Sigmoid colon (tissue), 7 donors: ENCODE measurements around the gene DAAM1. TPM values are rescaled to one million over a fixed set of nuclear protein-coding genes. Genes with fewer than 3 reads are reported as not detected.

Experiments used
- DNase-seq: peaks from one replicate; pipeline ENCODE4 v3.0.0-alpha.2; 2019
- H3K27ac ChIP-seq, 4 donors: fragments of 200-600 bp; sonication (generic); one replicate each; pipeline ENCODE4 v1.5.1; 2016 to 2019; ENCODE audit warnings: mild to moderate bottlenecking in 1 of 4
- H3K27me3 ChIP-seq, 3 donors: fragments of 200-600 bp; sonication (generic); one replicate each; pipeline ENCODE4 v1.5.1; 2019; ENCODE audit warnings: mild to moderate bottlenecking in 1 of 3
- H3K36me3 ChIP-seq, 4 donors: fragments of 200-600 bp; sonication (generic); one replicate each; pipeline ENCODE4 v1.5.1; 2016 to 2019
- H3K4me1 ChIP-seq, 4 donors: fragments of 200-600 bp; sonication (generic); one replicate each; pipeline ENCODE4 v1.5.1; 2017 to 2019
- H3K4me3 ChIP-seq, 4 donors: fragments of 200-600 bp; sonication (generic); one replicate each; pipeline ENCODE4 v1.5.1; 2017 to 2019; ENCODE audit warnings: mild to moderate bottlenecking in 2 of 4, moderate library complexity in 1 of 4
- H3K9me3 ChIP-seq, 4 donors: fragments of 200-600 bp in 3 of 4; sonication (generic) in 3 of 4; one replicate each; pipeline versions ENCODE4 v1.5.1 to v1.6.1; 2013 to 2019
- CTCF ChIP-seq, 4 experiments: fragments of 450-650 bp in 3 of 4; fragments of 200-600 bp in 1 of 4; IDR thresholded peaks; one replicate each; pipeline ENCODE4 v1.5.1; 2016 to 2019; ENCODE audit warnings: antibody characterized with exemption in 4 of 4, mild to moderate bottlenecking in 3 of 4, moderate library complexity in 2 of 4
- EP300 ChIP-seq, 4 donors: sonication (generic); formaldehyde crosslinking; IDR thresholded peaks; one replicate each; pipeline ENCODE4 v1.6.1; 2017; ENCODE audit warnings: antibody characterized with exemption in 4 of 4
- POLR2A ChIP-seq, 2 donors: fragments of 450-650 bp; IDR thresholded peaks; one replicate each; pipeline ENCODE4 v1.6.1; 2016; ENCODE audit warnings: antibody characterized with exemption in 2 of 2, mild to moderate bottlenecking in 2 of 2, moderate library complexity in 2 of 2
- POLR2AphosphoS5 ChIP-seq, 4 donors: sonication (generic); formaldehyde crosslinking; IDR thresholded peaks; one replicate each; pipeline ENCODE4 v1.6.1; 2017; ENCODE audit warnings: antibody characterized with exemption in 4 of 4
- WGBS, 2 donors: extraction: QIAGEN DNeasy Blood & Tissue Kit; methylation state at CpG; one replicate each; pipeline ENCODE4 v1.1.7; 2013; 5-methylcytosine and 5-hydroxymethylcytosine counted together
- intact Hi-C: fragments of 100-400 bp; cut with DNase I; formaldehyde crosslinking; loops from one replicate; pipeline ENCODE4 v1.15.1; 2023
- polyA plus RNA-seq, 3 donors: library from polyadenylated mRNA; stranded (reverse); fragments of 200-250 nt; gene quantifications; one replicate each; pipeline ENCODE4 v1.2.3, GENCODE V29; 2013
- total RNA-seq, 4 donors: library from RNA; depleted of rRNA; stranded (reverse); fragments of >200 nt; gene quantifications; one replicate each; pipeline ENCODE4 v1.1.0, GENCODE V29; 2016
- donor health status: healthy with polysubstance abuse.
- donor health status: Bipolar disorder and iron deficiency.
- donor health status: healthy.

Gene DAAM1
- total and polyA plus RNA-seq, 7 donors, result 11.4 to 77.8 (median 47.5) TPM

GRCh38 chr14:59398841-59399240 is 210.4 kb downstream of the DAAM1 start:
- WGBS, 2 donors, result 47 to 86% methylated on average over 1 of the region's 1 CpG
- H3K36me3 ChIP-seq, result no peaks in the 10 kb centered on the region
- no peak for DNase-seq
- TF ChIP-seq POLR2AphosphoS5 (IDR thresholded peaks at IDR 0.05) (no peak), CTCF (IDR thresholded peaks at IDR 0.05) (no peak), POLR2A (IDR thresholded peaks at IDR 0.05) (no peak), EP300 (IDR thresholded peaks at IDR 0.05) (no peak)
- H3K4me3 ChIP-seq, result no peak overlapping the region
- H3K27me3 ChIP-seq, result no peaks in the 10 kb centered on the region
- intact Hi-C loops, result no loop called here
- no peak overlapping the region for H3K27ac ChIP-seq
- no peaks in the 10 kb centered on the region for H3K9me3 ChIP-seq
- no peaks in the 10 kb centered on the region for H3K4me1 ChIP-seq

GRCh38 chr14:59406454-59407245 is 218.2 kb downstream of the DAAM1 start:
- H3K27ac ChIP-seq, result peak overlapping the region in 3 of 4 donors; percentile 16 to 59 (median 25)
- no peak overlapping the region for H3K4me3 ChIP-seq
- no peaks in the 10 kb centered on the region for H3K27me3 ChIP-seq
- H3K36me3 ChIP-seq, result no peaks in the 10 kb centered on the region
- no peak for DNase-seq
- intact Hi-C loops, result no loop called here
- H3K9me3 ChIP-seq, result no peaks in the 10 kb centered on the region
- TF ChIP-seq CTCF (IDR thresholded peaks at IDR 0.05) (no peak), POLR2AphosphoS5 (IDR thresholded peaks at IDR 0.05) (no peak), EP300 (IDR thresholded peaks at IDR 0.05) (no peak), POLR2A (IDR thresholded peaks at IDR 0.05) (no peak)
- H3K4me1 ChIP-seq, result no peaks in the 10 kb centered on the region
- 7 to 37% methylated on average over 6 of the region's 6 CpGs for WGBS, 2 donors

GRCh38 chr14:59407246-59408010 is 219.0 kb downstream of the DAAM1 start:
- TF ChIP-seq POLR2AphosphoS5 (IDR thresholded peaks at IDR 0.05), result peak in 2 of 4 donors; percentile 6 to 36
- no peak for TF ChIP-seq CTCF (IDR thresholded peaks at IDR 0.05)
- Histone ChIP-seq H3K4me3 (no peak overlapping the region), H3K4me1 (no peaks in the 10 kb centered on the region), H3K27me3 (no peaks in the 10 kb centered on the region), H3K9me3 (no peaks in the 10 kb centered on the region), H3K36me3 (no peaks in the 10 kb centered on the region), H3K27ac (peak overlapping the region in 3 of 4 donors; percentile 16 to 59 (median 25))
- no peak for DNase-seq
- intact Hi-C loops, result no loop called here
- 71 to 75% methylated on average over 4 of the region's 4 CpGs for WGBS, 2 donors

- Histone ChIP-seq H3K36me3 (no peaks in the 10 kb centered on the region), H3K4me1 (peaks cover 0 to 12% (median 8%) of the 10 kb centered on the region in 4 donors), H3K27ac (no peak overlapping the region), H3K4me3 (no peak overlapping the region), H3K9me3 (no peaks in the 10 kb centered on the region), H3K27me3 (no peaks in the 10 kb centered on the region)
- 84 to 85% methylated on average over 5 of the region's 5 CpGs for WGBS, 2 donors
- TF ChIP-seq CTCF (IDR thresholded peaks at IDR 0.05) (no peak), POLR2A (IDR thresholded peaks at IDR 0.05) (no peak), EP300 (IDR thresholded peaks at IDR 0.05) (no peak), POLR2AphosphoS5 (IDR thresholded peaks at IDR 0.05) (no peak)
- intact Hi-C loops, result no loop called here
- no peak for DNase-seq
Observed at GRCh38 chr14:59415836-59416602, 227.6 kb downstream of the DAAM1 start.
